ENCODE data around the gene EEF1A2. TPM values are rescaled to one million over a fixed set of nuclear protein-coding genes. Genes with fewer than 3 reads are reported as not detected.
"Not testable (repeated sequence)": the region's sequence is repeated elsewhere in the genome, so short reads cannot be mapped to it uniquely, and the experiment has no call there.

The EEF1A2 gene
- total RNA-seq, 2 experiments from 2014 or later, result 0.13 TPM; not detected in 1

DNA sequence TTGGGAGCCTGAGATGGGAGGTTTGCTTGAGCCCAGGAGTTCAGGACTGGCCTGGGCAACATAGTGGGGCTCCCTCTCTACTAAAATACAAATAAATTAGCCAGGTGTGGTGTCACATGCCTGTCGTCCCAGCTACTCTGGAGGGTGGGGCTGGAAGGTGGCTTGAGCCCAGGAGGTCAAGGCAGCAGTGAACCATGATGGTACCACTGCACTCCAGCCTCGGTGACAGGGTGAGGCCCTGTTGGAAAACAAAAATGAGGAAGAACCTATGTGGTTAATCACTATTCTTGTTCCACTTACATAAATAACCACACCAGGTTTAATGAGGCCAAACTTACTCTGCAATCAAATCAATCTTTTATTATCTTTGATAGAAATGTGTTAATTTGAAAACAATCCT, 27.1 kb upstream of the EEF1A2 start:
- CTCF ChIA-PET, result no interaction called here
- POLR2A ChIA-PET, result no interaction called here

DNA sequence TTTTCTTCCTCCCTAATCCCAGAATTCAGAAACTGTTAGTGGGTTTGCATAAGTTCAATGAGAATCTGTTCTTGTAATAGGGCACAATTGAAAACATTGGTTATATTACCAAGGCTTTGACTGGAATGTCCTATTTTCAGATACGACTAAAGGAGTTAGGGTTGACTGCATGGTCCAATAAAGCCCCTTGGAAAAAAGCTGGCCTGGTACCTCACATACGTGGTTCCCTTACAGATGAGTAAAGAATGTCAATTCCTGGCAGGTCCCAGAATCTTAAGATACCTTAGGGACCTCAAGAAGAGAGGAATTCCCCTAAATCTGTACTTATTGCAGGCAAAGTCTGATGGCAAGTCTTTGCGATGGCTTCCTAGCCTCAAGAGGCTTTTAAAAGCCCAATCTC, 26.3 kb upstream of the EEF1A2 start:
- POLR2A ChIA-PET, result no interaction called here
- CTCF ChIA-PET, result interaction anchor here (5.4 kb wide), 1 partner anchor 12 kb away, joined by 32 read pairs; the partner anchor contains the start of gene PTK6

DNA sequence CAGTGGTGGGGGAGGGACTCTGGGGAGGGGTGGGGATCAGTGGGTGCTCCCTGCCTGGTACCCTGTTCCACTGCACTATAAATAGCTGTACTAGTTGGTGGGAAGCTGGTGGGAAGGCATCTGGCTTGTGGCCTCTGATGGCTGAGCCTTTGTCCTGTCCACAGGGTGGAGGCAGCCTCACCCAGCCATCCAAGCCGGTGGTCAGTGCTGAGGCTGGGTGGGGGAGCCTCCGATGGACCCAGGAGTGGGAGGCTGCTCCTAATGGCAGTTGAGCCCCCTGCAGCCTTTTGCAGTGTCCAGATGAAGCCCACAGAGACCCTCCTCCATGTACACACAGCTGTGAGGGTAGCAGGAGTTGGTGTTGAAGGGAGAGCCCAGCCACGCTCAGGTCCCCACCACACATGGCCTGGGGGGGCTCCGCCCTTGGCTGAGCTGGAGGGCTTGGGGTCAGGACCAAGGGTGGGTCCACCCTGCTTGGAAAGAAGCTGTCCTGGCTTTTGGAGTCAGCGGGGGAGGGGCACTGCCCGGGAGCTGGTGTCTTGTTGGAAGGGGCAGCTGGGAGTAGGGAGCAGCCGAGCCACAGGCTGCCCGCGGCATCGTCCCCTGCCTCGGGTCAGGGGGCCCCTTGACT, 24.2 kb upstream of the EEF1A2 start:
- POLR2A ChIA-PET, result interaction anchor here (0.8 to 4.2 kb wide), 3 partner anchors 14 to 341 kb away, joined by 3 to 31 read pairs (median 14); partner anchors contain the start of gene PTK6
- CTCF ChIA-PET, result interaction anchor here (5.4 kb wide), 1 partner anchor 14 kb away, joined by 32 read pairs; the partner anchor contains the start of gene PTK6

DNA sequence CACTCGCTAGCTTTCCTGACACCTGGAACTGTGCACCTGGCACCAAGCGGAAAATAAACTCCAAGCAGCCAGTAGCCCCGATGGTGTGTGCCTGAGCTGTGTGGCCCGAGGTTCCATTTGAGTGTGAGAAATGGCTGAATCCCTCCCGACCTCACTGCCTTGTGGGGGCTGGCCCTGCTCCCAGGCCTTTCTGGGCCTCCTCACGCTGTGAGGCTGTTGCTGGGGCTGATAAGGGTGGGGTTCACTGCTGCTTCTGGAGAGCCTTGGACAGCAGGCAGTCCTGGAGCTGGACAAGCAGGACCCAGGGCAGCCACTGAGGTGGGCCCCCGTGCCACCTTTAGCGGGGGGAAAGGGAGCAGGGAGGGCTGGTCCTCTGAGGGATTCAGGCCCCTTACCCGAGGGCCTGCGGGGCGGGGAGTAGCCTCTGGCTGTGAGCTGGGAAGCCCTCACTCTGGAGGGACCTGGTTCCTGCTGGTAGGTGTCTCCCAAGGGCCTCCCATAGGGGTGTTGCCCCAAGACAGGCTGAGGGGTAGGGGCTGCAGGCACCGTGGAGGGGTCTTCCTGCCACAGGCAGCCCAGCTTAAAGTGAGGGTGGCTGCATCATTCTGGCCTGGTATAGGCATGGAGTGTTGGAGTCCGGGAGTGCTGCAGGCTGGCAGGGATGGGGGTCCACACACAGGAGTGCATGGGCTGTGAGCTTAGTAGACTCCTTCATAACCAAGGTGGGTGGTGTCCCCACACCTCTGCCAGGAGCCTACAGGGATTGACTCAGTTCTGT, 23.4 kb upstream of the EEF1A2 start:
- POLR2A ChIA-PET, result interaction anchor here (0.9 to 4.2 kb wide), 4 partner anchors 15 to 51 kb away, joined by 3 to 31 read pairs (median 4); partner anchors contain the start of genes HELZ2 and PTK6
- CTCF ChIA-PET, result interaction anchor here (0.7 to 5.4 kb wide), 3 partner anchors 15 to 341 kb away, joined by 3 to 32 read pairs (median 23); partner anchors contain the start of gene PTK6

DNA sequence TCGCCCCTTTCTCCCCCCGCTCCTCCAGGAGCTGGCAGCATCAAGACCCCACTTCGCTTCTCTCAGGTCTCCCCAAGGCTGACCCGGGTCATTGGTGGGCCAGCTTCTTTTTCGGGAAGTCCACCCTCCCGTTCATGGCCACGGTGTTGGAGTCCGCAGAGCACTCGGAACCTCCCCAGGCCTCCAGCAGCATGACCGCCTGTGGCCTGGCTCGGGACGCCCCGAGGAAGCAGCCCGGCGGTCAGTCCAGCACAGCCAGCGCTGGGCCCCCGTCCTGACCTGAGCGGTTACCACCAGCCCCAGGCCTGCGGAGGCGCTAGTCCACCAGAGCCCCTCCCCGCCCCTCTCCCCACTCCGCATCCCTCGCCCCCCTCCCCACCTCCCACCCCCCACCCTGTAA, 22.7 kb upstream of the EEF1A2 start:
- POLR2A ChIA-PET, result interaction anchor here (0.6 to 4.2 kb wide), 17 partner anchors 9 to 541 kb away, joined by 3 to 31 read pairs (median 4); partner anchors contain the start of genes GMEB2, HELZ2, PRPF6 and PTK6
- CTCF ChIA-PET, result interaction anchor here (0.7 to 5.4 kb wide), 5 partner anchors 8 to 341 kb away, joined by 3 to 32 read pairs (median 7); partner anchors contain the start of gene PTK6

DNA sequence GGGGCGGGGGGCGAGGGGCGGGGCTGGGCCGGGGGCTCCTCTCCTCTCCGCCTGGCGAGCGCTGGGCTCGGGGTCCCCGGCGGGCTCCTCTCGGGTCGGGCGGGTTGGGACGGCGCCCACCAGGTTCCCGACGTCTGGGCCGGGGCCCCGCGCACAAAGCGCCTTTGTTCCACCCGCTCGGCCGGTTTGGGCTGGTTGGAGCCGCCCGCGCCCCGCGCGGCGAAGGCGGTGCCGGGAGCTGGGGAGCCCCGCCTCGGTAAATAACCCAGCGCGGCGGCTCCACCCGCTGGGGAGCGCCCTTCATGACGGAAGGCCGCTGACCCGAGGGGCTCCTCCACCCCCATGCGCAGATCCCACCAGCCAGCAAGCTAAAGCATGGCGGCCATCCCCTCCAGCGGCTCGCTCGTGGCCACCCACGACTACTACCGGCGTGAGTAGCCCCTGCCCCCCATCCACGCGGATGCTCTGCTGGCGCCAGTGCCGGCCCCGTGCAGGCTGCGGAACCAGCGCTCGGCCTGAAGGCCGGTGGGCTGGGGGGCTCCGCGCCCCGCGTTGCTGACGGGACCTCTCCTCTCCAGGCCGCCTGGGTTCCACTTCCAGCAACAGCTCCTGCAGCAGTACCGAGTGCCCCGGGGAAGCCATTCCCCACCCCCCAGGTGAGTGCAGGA, 22.2 kb upstream of the EEF1A2 start:
- ChIA-PET CTCF (interaction anchor here (0.7 to 5.4 kb wide), 6 partner anchors 9 to 342 kb away, joined by 3 to 32 read pairs (median 5); partner anchors contain the start of gene PTK6), POLR2A (interaction anchor here (0.5 to 4.2 kb wide), 20 partner anchors 10 to 541 kb away, joined by 3 to 31 read pairs (median 4); partner anchors contain the start of genes GMEB2, HELZ2, PRPF6 and PTK6)

DNA sequence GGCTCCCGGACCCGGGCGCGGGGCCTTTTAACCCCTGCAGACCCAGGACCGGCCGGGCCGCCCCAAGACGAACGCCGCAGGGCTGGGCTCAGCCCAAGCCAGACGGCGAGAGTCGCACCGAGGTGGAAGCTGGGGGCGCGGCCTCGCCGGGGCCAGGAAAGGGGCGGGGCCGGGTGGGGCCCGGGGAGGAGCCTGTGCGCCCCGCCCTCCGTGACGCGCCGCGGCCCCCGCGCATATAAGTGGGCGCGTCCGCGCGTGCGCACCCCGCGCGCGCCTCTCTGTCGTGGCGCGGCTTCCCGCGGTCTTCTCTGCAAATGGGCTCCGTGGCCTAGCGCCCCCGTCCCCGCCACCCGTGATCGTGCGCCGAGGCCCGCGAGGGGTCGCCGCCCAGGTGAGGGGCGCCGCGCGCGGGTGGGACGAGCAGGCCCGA, 21.6 kb upstream of the EEF1A2 start, which contains the start of gene PPDPF:
Gene PPDPF, plus strand, starts transcription at position 262 of the 430 bp plus-strand sequence. CDS start 544 bp downstream, outside the sequence.
- CTCF ChIA-PET, result interaction anchor here (1.1 to 5.4 kb wide), 4 partner anchors 9 to 79 kb away, joined by 3 to 32 read pairs (median 15); partner anchors contain the start of gene PTK6

DNA sequence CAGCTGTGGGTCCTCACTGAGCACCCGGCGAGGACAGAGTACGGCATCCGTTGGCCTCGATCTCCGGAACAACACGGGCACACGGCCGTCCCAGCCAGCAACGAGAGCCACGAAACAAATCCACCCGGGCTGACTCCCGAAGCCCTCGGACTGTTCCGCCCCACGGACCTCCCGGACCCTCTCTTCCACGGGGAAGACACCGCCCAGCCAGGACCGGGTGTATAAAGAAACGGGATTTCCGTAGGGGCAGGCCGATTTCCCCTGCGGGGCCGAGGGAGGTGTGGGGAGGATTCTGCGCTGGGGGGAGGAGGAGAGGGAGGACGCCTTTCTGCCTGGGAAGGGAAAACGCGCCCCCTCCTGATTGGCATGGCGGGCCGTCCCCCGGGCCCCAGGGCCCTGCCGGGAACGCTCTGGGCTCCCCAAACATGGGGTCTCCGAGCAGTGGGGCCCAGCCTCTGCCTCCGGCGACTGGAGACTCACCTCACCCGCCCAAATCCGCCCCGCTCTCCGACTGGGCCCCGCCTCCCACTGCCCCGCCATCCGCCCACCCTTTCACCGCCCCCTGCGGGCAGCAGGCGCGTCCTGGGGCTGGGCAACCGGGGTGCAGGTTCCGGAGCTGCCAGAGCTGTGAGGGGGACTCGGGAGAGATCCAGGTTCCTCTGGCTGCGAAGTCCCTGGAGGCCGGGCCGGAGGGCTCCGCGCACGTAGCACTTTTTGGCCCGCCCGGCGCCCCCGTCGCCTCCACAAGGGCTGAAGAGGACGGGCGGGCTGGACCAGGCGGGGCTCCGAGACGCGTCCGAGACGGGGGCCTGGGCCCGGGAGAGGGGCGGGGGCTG, 21.0 kb upstream of the EEF1A2 start:
- ChIA-PET POLR2A (interaction anchor here (0.6 to 4.2 kb wide), 6 partner anchors 17 to 543 kb away, joined by 3 to 31 read pairs (median 4); partner anchors contain the start of genes PRPF6, PTK6 and TCEA2), CTCF (interaction anchor here (0.7 to 5.4 kb wide), 6 partner anchors 10 to 78 kb away, joined by 3 to 32 read pairs (median 5); partner anchors contain the start of gene PTK6)

More for the DNA sequence above, 21.6 kb upstream of the EEF1A2 start, which contains the start of gene PPDPF:
- POLR2A ChIA-PET, result interaction anchor here (0.5 to 4.2 kb wide), 13 partner anchors 17 to 542 kb away, joined by 3 to 31 read pairs (median 4); partner anchors contain the start of genes GMEB2, HELZ2, PRPF6 and PTK6

DNA sequence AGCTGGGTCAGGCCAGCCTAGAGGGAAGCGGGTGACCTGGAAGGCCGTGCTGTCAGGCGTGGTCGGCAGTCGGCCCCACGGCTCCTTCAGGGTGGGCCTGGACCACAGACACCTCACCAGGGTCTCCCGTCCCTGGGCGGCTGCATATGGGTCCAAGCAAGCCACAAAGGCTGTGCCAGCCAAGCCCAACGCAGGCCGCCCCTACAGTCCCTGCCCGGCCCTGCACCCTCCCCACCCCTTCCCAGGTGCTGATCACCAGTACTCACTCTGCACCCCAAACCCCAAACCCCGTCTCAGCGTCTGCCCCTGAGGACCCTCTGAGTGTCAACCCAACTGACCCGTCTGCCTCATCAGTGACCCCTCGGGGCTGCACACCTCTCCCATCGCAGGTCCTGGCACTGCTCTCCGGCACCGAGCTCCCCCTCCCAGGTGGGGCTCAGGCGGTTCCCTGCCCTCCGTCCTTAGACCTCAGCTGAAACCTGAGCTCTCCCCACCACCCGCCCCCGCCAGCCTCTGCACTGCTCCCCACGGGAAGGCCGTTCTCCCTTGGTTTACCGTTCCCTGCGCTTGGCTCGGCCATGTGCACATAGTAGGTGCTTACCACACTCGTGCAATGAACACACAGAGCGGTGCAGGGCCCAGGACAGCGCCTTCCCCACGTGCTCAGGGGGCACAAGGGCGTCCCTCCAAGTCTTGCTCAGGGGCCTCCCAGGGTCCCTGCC, 20.2 kb upstream of the EEF1A2 start:
- CTCF ChIA-PET, result interaction anchor here (0.7 to 1.1 kb wide), 3 partner anchors 19 to 23 kb away, joined by 3 to 4 read pairs (median 3); partner anchors contain the start of gene PTK6
- POLR2A ChIA-PET, result no interaction called here

DNA sequence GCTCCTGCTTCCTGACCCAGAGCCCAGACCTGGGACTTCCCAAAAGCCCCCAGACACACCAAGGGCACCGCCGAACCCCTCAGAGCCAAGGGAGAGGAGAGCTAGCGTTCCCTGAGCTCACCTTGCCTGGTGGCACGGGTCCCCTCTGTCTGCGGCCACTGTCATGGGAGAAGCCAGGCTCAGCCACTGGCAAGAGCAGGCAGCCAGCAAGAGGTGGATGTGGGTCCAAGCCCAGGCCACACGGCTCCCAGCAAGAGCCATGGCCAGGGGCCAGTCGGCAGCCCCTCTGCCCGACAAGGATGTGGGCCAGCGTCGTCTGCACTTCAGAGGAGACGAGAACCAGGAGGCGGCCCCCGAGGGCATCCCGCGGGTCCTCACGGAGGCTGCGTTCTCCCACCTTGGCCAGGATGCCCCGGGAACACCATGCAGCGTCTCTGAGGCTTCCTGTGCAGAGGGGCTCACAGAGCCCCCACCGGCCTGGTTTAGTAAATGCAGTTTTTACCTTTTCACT, 19.5 kb upstream of the EEF1A2 start:
- ChIA-PET CTCF (interaction anchor here (0.8 to 1.3 kb wide), 3 partner anchors 20 to 24 kb away, joined by 3 to 5 read pairs (median 4); partner anchors contain the start of gene PTK6), POLR2A (no interaction called here)

DNA sequence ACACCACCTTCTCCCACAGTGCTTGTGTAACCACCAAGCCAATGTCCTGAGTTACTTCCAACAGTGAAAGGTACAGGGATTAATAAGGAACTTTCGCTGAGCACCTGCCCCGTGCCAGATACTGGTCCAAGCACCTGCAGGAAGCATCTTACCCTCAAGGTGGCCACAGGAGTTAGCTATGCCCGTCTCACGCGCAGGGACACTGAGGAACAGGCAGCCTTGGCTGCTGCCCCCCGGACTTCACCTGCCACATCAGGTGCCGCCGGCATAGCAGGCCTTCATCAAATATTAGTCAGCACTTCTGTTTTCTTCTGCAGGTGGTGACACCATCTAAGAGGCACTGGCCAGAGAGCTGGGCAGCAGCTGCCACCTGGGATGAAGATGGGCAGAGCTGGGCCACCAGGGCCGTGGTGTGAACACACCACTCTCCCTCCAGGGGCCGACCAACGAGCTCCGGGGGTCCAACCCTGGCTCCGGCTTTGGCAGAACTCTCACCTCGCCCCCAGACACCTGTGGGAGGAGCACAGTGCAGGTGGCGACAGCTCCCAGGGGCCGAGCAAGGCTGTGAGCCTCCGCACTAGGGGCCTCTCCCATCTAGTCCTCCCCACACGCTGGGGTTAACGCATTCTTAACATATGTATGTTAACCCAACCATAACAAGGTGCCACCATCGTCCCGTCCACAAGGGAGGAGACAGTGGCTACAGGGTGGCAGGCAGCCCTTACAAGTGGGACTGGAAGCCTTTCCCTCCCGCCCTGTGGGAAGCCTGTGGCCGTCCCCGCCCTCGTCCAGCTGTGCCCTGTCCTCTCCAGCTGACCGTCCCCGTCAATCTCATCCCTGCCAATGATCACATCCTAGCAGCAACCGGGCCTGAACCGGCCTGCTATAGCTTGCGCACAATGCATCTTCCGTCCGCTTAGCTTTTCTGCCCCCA, 18.8 kb upstream of the EEF1A2 start:
- ChIA-PET POLR2A (no interaction called here), CTCF (interaction anchor here (0.8 to 1.3 kb wide), 3 partner anchors 12 to 23 kb away, joined by 3 to 5 read pairs (median 3); partner anchors contain the start of gene PTK6)

DNA sequence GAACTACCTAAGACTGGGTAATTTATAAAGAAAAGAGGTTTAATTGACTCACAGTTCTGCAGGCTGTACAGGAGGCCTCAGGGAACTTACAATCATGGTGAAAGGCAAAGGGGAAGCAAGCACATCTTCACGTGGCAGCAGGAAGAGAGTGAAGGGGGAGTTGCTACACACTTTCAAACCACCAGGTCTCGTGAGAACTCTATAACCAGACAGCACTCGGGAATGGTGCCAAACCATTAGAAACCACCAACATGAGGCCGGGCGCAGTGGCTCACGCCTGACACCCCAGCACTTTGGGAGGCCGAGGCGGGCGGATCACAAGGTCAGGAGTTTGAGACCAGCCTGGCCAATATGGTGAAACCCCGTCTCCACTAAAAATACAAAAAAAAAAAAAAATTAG, 15.6 kb upstream of the EEF1A2 start:
- CTCF ChIA-PET, POLR2A ChIA-PET: not testable (repeated sequence)

DNA sequence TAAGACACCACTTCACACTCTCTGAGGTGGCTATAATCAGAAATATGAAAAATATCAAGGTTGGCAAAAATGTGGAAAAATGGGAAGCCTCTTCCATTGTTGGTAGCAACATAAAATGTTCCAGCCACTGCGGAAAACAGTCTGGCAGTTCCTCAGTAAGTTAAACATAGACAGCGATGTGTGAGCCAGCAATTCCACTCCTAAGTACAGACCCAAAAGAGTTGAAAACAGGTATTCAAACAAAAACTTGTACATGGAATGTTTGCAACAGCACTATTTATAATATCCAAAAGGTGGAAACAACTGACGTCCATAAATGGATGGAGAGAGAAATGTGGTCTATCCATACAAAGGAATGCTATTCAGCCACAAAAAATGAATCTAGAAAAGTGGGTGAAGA, 14.3 kb upstream of the EEF1A2 start:
- ChIA-PET CTCF (no interaction called here), POLR2A (no interaction called here)

DNA sequence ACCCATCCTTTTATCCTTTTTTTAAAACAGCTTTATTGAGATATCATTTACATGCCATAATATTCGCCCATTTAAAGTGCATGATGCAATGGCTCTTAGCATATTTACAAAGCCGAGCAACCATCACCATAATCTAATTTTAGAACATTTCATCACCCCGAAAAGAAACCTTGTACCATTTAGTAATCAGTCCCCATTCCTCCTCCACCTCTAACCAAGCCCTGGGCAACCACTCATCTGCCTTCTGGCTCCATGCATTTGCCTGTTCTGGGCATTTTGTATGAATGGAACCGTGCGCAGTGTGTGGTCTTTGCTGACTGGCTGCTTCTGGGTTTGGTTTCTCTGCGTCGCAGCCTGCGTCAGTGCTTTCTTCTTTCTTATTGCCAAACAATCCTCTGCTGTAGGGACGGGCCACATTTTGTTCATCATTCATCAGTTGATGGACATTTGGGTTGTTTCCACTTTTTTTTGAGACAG, 10.2 kb upstream of the EEF1A2 start:
- ChIA-PET POLR2A (interaction anchor here (0.7 kb wide), 1 partner anchor 292 kb away, joined by 5 read pairs; no protein-coding TSS in a partner anchor), CTCF (interaction anchor here (0.8 kb wide), 1 partner anchor 12 kb away, joined by 3 read pairs; no protein-coding TSS in a partner anchor)

DNA sequence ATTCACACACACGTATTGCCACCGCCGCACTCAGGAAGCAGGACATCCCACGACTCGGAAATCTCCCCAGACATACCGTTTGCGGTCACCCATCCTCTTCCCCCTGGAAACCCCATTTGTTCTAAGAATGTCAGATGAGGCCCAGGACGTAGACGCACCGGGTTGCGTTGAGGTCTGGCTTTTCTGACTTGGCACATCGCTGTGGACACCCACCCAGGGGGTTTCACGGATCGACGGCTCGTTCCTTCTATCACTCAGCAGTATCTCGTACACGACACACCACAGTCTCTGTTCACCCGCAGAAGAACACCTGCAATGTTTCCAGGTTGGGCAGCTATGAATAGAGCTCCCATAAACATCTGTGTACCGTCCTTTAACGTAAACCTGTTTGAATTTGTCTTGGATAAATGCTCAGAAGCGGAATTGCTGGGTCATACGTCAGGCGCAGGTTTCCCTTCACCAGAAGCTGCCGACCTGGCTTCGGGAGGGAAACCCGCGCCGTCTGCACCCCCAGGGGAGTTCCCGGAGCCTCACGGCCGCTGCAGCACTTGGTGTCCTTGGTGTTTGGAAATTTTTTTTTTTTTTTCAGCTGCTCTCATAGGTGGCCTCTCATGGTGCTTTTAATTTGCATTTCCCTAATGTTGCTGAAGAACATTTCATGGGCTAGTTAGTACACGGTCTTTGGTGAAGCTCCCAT, 9.3 kb upstream of the EEF1A2 start:
- CTCF ChIA-PET, result interaction anchor here (0.8 kb wide), 1 partner anchor 12 kb away, joined by 3 read pairs; no protein-coding TSS in a partner anchor
- POLR2A ChIA-PET, result no interaction called here
